GM18507 (cell line): ENCODE results near the gene SETD6.
"Not testable (repeated sequence)": the region's sequence is repeated elsewhere in the genome, so short reads cannot be mapped to it uniquely, and the experiment has no call there.

Experiments
- DNase-seq: peaks from one replicate; pipeline ENCODE4 v3.0.0; 2011; ENCODE audit warnings: low read depth; ENCODE audit not compliant: insufficient read length; ENCODE audit errors: extremely low spot score
- FAIRE-seq: peaks from 2 replicates; lab custom pipeline; 2011; peaks lifted over from hg19 to GRCh38; lab: Jason Lieb, UNC

SETD6 gene

GRCh38 chr16:58532414-58532813, 17.1 kb downstream of the SETD6 start:
- FAIRE-seq (no peak), DNase-seq (no peak)

- no peak for FAIRE-seq
- DNase-seq: no peak
These were observed 18.6 kb downstream of the SETD6 start for GRCh38 chr16:58533751-58534470.

DNA sequence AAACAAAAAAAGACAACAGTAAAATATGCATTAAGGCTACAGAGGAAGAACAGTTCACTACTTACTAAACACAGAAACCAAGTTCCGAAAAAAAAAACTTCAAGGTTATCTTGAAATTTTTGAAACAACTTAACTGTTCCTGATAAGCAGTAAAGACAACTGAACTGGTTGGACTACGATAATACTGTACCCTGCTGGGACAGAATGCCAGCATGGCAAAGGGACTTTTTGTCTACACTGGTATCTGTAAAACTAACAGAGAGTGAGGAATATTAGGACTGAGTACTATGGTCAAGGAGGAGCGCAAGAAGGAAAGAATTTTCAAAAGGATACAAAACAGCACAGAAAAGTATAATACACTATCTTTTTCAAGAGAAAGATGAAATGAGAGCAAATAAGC, 19.8 kb downstream of the SETD6 start:
- no peak for FAIRE-seq
- DNase-seq: no peak

DNA sequence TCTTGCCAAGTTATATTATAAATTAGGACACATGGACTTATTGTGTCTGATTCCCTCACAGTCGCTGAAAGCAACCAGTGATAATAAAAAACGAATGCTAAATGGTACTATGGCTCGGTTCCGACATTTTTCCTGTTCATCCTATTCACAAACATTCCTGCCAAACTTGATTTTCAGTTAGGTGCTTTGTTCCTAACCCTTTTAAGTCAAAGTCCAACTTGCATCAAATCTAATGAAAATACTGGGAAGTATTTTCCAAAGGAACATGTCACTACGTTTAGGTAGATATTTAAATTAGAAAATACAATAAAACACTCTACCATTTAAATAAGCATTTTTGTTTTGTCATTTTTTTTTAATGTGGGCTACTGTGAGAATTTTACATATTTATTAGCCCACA, 21.0 kb downstream of the SETD6 start:
- DNase-seq (no peak), FAIRE-seq (no peak)

DNA sequence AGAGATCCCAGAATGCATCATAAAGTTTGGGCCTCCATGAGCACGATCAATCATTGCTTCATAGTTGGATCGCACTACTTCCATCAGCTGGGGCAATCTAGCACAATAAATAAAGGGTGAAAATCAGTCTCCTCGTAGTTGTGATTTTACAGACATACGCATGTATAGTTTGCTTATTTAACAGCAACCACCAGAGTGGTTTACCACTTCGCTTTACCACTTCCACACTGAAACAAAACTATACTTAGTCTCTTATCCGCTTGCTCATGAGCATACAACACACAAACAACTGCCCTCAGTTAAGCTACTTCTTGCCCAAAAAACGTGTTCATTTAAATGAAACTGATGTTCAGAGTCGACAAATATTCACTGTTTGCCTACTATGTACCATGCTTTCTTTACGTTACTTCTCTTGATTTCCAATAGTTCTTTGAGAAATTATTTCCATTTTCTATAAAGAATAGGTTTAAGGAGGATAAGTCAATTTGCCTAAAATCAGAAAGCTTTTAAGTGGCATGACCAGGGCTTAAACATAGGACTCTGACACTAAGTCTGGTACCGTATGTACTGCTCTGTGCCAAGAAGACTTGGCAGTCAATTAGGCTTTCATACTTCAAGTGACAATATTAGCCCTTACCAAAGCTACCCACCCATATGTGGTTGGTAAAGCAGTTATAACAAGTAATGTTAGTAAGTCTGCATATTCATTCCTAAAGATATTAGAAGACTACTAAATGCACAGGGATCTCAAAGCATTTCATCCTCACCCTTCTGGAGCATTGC, 22.0 kb downstream of the SETD6 start:
- DNase-seq: no peak
- no peak for FAIRE-seq

- DNase-seq (no peak), FAIRE-seq (no peak)
These were observed 26.4 kb downstream of the SETD6 start for GRCh38 chr16:58541711-58542110.

GRCh38 chr16:58542291-58542690, 27.0 kb downstream of the SETD6 start:
- no peak for FAIRE-seq
- no peak for DNase-seq

- DNase-seq (no peak), FAIRE-seq (no peak)
These were observed 28.4 kb downstream of the SETD6 start for GRCh38 chr16:58543685-58544084.

- DNase-seq (no peak), FAIRE-seq (no peak)
These were observed 33.1 kb downstream of the SETD6 start for GRCh38 chr16:58548378-58548777.

GRCh38 chr16:58551496-58551895, 36.2 kb downstream of the SETD6 start:
- no peak for FAIRE-seq
- no peak for DNase-seq

DNA sequence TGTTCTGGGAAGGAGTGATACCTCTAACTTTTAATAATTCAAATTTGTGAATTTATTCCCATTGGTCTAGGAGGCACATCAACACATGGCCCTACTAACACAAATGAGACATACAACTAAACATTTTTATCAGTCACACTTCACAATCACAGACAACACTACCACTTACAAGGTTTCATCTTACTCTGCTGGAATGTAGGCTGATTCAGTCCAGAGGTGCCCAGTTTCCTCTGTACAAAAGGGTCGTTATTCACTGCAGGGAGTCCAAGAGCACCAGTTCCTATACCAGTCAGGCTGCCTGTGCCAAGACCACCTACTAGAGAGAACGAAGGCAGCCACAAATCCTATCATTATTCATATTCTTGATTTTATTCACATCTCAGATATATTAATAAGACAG, 41.4 kb downstream of the SETD6 start:
- DNase-seq: no peak
- no peak for FAIRE-seq

- no peak for FAIRE-seq
These were observed 47.9 kb downstream of the SETD6 start for GRCh38 chr16:58563235-58563634.

DNA sequence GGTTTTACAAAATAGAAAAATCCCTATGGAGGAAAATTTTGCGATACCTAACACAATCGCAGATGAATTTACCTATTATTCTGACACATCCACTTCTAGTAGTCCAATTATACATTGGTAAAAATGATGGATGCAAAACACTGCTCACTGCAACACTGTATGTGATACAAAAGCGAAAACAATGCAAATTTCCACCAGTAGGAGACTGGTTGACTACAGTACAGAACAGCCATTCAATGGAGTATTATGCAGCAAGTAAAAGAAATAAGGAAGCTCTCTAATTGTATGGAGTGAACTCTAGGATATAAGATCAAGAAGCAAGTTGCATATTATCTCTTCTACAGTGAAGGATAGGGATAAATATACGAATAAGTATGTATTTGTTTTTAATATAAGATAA, 48.5 kb downstream of the SETD6 start:
- no peak for DNase-seq

More at GRCh38 chr16:58563235-58563634, 47.9 kb downstream of the SETD6 start:
- no peak for DNase-seq

DNA sequence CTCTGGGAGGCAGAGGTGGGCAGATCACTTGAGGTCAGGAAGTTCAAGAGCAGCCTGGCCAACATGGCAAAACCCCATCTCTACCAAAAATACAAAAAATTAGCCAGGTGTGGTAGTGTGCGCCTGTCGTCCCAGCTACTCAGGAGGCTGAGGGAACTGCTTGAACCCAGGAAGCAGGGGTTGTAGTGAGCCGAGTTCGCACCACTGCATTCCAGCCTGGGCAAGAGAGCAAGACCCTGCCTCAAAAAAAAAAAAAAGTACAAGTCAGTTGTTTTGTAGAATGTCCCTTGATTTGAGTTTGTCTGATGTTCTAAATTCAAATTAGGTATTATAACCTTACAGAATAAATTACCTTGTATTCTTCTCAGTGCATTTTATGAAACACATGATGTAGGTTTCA, 50.4 kb downstream of the SETD6 start:
- DNase-seq, FAIRE-seq: not testable (repeated sequence)

More for the DNA sequence above, 48.5 kb downstream of the SETD6 start:
- no peak for FAIRE-seq
